GM18907 (cell line): ENCODE data around the gene TMPRSS6.

Source experiments
- ATAC-seq: cut with Tn5 transposase; IDR thresholded peaks from one replicate; pipeline ENCODE4 v1.9.1; 2021; ENCODE audit warnings: mild to moderate bottlenecking, moderate library complexity; ENCODE audit not compliant: unreplicated experiment

TMPRSS6 gene

GRCh38 chr22:37054056-37054395, 55.5 kb downstream of the TMPRSS6 start:
- no peak for ATAC-seq

- ATAC-seq: no peak
Observed at GRCh38 chr22:37053310-37054055, 56.0 kb downstream of the TMPRSS6 start.

DNA sequence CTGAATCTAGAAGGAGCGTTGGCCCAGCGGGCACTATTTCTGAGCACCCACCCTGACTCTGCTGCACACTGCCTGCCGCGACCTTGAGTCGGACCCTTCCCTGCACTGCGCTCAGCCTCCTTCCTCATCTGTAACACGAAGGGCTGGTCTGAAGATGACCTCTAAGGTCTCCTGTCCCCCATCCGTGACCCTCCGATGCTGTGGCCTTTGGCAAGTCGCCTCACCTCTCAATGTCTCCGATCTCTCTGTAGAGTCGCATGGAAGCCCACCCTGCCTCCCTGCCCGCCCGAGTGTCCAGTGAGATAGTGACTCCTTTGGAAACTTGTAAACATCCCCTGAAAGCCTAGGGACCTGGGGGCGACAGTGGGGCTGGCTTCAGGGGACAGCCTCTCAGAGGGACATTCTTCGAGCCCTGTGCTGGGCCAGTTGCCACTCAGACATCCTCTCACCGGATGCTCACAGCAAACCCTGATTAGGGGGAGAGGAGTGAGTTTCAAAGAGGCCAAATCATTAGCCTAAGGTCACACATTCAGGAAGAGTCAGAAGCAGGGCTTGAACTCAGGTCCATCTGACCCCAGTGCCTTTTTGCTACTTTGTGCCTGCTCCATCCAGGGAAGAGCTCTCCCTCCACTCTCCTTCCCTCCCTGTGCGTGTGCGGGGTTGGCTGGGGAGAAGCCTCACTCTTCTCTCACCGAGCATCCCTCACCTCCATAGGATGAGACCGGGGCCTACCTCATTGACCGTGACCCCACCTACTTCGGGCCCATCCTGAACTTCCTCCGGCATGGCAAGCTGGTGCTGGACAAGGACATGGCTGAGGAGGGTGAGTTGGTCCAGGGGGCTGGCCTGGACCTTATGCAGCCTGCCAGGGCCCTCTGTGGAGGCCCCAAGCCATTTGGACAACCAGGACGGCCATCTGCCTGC, 56.9 kb downstream of the TMPRSS6 start:
- ATAC-seq: no peak

DNA sequence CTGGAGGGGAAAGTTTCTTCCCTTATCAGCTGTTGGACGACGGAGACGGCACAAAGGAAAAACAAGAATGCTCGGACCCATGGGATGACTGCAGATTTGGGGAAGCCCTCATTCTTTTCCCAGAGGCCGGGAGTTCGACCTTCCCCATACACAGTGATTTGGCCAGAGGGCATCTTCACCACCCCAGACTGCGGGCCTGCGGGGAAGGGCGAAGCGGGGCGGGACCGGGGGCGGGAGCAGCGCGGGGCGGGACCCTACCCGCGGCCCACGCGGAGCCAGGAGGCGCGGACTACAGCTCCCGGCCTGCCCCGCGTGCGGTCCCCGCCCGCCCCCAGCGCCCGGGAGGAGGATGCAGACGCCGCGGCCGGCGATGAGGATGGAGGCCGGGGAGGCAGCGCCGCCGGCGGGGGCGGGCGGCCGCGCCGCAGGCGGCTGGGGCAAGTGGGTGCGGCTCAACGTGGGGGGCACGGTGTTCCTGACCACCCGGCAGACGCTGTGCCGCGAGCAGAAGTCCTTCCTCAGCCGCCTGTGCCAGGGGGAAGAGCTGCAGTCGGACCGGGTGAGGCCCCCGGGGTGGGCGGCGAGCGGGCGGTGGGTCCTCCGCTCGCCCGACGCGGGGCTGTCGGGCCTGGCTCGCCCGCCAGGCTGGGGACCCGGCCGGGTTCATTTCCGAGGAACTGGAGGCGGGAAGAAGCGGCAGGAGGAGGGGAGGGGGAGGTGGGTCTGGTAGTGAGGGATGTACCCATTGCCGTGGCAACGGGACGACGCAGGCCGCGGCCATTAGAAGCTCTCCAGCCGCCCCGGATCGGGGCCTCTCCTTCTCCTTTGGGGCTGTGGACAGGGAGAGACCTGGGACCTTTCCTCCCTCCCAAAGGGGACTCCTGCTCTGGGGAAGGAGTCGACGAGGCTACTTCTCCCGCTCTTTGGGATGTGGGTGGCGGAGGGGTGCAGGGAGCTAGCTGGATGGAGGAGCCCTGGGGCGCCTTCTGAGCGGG, 57.8 kb downstream of the TMPRSS6 start, which contains the start of gene KCTD17:
KCTD17 (plus strand) TSS at position 352 of the 995 bp plus-strand sequence; CDS start at position 371, 19 bp downstream.
- peak; percentile 65 for ATAC-seq

GRCh38 chr22:37050913-37051312, 58.6 kb downstream of the TMPRSS6 start:
- no peak for ATAC-seq

GRCh38 chr22:37049224-37049623, 60.3 kb downstream of the TMPRSS6 start:
- no peak for ATAC-seq

- no peak for ATAC-seq
Observed at GRCh38 chr22:37048133-37048532, 61.4 kb downstream of the TMPRSS6 start.

GRCh38 chr22:37047006-37047405, 62.5 kb downstream of the TMPRSS6 start:
- no peak for ATAC-seq

DNA sequence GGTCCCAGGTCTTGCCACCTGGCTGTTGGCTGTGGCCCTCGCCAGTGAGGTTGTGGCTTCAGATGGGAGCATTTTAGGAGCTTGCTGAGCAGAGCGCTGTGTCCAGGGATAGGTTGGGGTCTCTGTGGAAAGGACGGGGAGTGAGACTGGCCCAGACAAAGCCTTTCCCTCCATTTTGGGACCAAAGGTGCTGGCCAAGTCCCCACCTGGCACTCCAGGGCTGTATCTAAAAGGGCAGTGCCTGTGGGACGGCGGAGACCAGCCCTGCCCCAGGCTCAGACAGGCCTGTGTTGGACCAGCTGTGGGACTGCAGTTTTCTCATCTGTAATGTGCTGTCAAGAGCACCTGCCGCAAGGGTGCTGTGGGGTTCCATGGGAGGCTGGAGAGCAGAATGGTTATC, 62.9 kb downstream of the TMPRSS6 start:
- ATAC-seq: no peak

DNA sequence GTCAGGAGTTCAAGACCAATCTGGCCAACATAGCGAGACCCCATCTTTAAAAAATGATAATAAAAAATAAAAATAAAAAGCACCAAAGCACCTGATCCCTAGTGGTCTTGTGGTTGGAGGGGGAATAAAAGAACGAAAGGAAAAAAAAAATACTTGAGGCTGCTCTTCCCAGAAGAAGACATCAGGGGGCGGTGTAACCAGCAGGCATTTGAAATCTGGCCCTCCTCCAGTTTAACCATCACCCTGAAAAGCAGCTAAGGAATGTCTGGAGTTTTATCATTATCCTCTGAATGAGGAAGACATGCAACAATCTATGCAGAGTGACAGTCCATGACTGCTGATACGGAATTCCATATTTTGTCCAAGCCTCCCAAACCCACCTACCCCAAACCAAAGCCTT, 63.6 kb downstream of the TMPRSS6 start:
- no peak for ATAC-seq

DNA sequence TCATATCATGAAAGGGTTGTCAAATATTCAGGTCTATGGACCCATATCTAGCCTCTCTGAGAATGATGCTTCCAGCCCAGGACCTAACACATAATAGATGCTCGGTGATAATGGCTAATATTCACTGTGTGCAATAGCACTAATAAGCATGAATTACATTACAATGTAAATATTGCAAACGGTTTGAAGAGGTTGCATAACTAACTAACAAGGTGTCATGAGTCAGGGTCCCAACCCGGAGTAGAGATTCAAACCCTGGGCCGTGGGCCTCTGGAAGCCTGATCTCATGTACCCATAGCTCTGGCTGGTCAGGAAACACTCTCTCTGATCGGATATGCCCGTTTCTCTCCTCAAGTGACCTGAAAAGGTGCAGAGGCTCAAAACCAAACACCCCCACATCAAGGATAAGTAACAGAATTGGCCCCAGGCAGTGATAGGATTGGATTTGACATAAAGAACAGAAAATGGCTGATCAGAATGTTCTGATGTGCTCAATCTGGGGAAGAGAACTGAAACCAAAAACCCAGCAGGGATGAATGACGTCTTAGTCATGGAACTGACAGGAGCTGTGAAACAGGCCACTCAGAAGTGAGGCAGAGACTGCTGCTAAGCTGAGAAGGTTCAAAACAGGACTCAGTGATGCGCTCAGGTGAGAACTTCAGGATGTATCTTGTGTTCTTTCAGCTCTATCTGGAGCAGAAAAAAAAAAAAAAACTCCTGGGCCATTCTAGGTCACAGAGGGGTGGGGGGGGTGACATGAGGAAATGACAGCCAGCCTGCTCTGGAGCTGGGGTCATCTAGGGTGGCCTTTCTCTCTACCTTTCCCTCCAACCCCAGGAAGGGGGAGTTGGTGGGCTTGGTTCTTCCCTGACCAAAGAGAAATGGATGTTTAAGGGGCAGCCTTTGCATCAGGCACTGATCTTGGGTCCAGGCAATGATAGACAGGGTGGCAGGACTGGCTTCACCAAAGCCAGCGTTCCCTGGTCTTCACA, 64.6 kb downstream of the TMPRSS6 start:
- no peak for ATAC-seq

- peak; percentile 56 for ATAC-seq
Observed at GRCh38 chr22:37043828-37044538, 65.5 kb downstream of the TMPRSS6 start.

GRCh38 chr22:37043209-37043827, 66.2 kb downstream of the TMPRSS6 start:
- ATAC-seq: no peak

GRCh38 chr22:37039466-37039865, 70.0 kb downstream of the TMPRSS6 start:
- ATAC-seq: no peak

DNA sequence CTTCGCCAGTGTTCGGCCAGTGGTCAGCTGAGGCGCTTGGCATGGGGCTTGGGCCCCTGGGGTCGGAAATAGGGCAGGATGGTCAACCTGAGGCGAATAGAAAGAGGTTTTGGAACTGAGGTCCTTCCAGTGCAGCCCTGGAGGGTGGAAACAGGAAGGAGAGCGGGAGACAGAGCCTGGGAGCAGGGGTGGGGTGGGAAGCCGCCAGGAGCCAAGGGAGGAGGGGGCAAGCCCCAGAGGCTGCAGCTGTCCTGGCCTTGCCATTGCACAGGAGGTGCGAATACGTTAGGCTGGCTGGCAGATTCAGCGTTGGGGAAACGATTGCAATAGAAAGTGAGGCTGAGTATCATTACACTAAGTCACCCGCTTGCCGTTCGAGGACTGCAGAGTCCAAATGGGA, 71.8 kb downstream of the TMPRSS6 start:
- no peak for ATAC-seq

DNA sequence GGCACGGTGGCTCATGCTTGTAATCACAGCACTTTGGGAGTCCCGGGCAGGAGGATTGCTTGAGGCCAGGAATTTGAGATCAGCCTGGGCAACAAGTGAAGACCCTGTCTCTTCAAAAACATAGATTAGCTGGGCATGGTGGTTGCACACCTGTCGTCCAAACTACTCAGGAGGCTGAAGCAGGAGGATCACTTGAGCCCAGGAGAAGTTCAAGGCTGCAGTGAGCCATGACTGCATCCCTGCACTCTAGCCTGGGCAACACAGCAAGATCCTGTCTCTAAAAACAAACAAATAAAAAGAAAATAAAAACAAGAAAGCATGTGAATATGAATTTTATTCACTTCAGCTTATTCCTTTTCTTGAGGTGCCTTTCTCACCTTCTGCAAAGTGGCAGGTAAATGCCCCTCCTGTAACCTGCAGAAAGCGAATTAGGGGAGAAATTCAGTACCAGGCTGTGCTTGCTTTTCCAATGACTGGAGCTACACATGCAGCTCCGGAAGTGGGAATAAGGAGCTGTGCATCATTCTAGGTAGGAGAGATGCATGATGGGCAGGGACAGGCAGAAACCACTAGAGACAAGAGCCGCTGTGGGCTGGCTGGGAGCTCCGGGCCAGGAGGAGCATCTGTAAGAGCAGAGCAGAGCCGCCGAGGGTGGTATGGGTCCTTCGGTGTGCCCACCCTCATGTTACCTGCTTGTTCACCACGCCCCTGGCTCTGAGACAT, 72.7 kb downstream of the TMPRSS6 start:
- ATAC-seq: no peak

DNA sequence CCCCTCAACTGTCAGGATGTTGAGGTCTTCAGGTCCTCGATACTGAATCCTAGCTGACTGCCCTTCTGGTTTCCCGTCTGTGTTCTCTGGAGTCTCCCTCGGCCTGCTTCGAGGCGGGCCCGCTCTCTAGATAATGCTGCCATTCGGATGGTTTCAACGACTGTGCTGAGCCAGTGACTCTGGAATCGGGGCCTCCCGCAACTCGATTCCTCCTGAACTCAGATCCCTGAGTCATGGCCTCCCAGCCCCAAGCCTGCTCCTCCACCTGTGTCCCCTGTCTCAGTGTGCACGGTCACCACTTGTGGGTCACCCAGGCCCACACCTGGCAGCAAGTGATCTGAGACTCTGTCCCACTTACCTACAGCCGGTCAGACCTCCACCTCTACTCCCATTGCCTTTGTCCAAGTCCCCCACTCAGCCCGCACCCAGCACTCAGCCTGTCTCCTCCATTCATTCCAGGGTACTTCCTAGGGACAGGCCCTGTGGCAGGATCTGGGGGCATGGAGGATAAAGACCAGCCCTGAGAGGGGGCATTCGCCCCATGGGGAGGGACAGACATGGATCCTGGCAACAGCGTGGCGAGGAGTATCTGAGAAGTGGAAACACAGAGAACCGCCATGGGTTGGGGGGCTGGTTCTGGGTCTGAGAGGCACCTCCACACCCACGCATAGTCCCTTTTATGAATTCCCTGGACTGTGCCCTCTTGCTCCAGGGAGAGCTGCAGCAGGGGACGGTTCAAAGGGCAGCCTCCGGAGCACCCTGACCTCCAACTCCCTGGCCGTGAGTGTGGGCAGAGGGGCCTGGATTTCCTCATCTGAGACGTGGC, 75.7 kb downstream of the TMPRSS6 start:
- ATAC-seq: no peak
